Fibroblast of the conjunctiva (primary cell): ENCODE data around the gene RHOJ.

ENCODE experiments used
- DNase-seq: peaks from one replicate; pipeline ENCODE4 v3.0.0-alpha.2; 2010; ENCODE audit warnings: low read depth

Gene RHOJ

GRCh38 chr14:63205866-63206265, 1.6 kb downstream of the RHOJ start:
- DNase-seq: no peak

DNA sequence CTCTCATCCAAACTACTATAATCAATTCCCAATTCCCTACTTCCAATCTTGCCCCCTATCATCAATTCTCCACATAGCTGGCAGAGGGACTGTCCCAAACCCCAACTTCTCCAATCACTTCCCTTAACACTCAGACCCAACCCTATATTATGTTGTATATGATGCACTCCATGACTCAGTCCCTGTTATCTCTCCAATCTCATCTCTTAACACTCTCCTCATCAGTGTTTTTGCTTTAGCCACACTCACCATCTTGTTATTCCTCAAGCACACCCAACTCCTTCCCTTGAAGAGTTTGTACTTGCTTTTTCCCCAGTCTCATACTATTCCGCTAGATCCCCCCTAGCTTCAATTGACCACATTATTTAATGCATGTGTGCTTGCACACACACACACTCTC, 4.9 kb downstream of the RHOJ start:
- DNase-seq: no peak

DNA sequence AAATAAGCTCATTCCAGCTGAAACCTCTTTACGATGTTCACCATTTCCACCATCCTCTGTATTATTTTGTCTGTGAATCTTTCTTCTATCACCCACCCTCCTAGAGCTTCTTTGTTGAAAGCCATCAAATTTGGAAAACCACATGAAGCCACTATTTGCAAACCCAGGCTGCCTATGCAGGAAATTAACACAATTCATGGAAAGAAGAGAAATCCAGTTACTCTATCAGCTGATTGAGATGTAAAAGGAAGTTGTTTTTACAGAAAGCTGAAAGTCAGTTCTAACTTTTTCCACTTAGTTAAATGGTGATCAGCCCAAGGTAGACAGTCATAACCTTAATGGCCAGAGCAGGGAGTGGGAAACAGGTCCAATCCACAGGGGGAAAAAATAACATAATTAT, 6.6 kb downstream of the RHOJ start:
- no peak for DNase-seq

DNA sequence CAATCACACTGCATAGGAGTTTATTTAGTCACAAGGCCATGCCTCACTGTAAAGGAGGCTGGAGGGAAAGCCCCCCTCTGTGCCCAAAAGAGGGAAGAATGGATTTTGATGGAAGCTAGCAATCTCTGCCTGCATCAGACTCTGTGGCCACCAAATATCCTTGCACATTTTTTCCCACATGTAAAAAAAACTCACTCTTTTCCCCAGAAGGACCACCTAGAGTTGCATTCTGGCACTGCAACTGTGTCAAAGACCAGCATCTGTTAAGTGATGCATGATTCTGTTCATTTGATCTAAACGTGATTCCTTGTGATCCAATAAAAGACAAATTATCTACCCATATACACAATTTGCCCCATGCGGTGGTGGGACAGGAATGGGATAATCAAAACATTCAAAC, 8.0 kb downstream of the RHOJ start:
- DNase-seq: no peak

- DNase-seq: no peak
Observed at GRCh38 chr14:63212776-63213500, 8.7 kb downstream of the RHOJ start.

DNA sequence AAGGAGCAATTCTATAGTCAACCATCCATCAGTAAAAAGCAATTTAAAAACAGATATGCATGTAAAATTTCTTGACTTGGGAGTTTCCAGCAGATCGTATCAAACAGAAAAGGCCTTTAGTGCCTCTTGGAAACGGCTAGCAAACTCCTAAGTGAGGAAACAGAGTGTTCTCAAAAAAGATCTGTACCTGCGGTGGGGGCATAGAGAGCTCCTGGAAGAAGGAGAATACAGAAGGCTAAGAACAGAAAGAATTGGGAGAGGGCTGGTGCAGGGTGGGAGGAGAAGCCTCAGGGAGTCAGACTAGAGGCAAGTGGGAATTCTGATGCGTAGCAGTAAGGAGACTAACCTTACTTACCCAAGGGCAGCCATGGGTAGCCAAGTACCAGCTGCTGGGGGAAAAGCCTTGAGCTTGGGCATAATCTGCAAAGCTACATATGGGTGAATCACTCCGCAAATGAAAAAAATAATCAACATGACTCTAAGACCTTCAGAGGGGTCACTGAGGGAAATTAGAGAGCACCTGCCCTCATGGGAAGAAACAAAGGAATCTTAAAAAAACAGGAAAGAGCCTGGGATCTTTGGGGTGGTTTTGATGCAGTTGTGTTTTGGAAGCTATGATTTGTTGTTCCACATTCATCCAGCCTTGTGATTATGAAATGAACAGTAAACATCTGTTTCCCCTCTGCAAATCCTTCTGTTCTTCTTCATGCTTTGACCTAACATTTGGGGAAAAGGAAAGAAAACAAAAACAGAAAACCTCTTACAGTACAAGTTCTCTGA, 10.4 kb downstream of the RHOJ start:
- no peak for DNase-seq

GRCh38 chr14:63220526-63220925, 16.3 kb downstream of the RHOJ start:
- no peak for DNase-seq

- DNase-seq: no peak
Observed at GRCh38 chr14:63223596-63223995, 19.4 kb downstream of the RHOJ start.

- no peak for DNase-seq
Observed at GRCh38 chr14:63224196-63224595, 20.0 kb downstream of the RHOJ start.

- DNase-seq: no peak
Observed at GRCh38 chr14:63228217-63228616, 24.0 kb downstream of the RHOJ start.

- no peak for DNase-seq
Observed at GRCh38 chr14:63229330-63230059, 25.3 kb downstream of the RHOJ start.

DNA sequence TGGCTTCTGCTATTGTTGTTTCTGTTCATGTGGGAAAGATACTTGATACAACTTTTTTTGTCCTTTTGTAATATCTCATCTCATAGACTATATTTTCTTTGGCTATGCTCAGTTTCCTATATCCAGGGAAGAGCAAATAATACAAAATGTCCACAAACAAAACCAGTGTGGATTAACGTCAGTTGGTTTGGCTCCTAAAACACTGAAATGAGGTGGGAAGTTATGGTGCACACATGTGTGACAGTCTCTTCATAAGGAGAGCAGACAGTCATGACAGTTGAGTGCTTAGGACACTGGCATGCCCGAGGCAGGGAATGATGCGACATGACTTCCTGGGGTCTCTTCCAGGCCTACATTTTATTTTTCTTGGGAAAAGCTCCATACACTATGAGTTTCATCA, 27.5 kb downstream of the RHOJ start:
- no peak for DNase-seq

DNA sequence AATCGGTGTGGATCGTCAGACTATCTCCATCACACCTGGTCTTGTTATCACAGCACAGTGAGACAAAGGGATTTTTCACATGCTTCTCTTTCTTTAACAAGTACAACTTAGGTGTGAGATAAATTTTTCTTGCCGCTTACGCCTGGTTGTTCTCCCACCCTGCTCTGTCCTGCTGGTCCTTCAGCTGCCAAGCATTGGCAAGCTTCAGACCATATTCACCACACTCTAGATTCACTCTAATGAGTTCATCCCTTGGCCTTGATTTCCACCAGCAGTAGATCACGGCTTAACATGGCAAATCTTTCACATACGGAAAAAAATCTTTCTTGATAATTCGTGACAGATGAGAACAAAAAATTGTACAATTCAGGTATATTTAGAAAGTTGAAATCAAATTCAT, 33.5 kb downstream of the RHOJ start:
- DNase-seq: no peak

- DNase-seq: no peak
Observed at GRCh38 chr14:63240221-63240620, 36.0 kb downstream of the RHOJ start.

DNA sequence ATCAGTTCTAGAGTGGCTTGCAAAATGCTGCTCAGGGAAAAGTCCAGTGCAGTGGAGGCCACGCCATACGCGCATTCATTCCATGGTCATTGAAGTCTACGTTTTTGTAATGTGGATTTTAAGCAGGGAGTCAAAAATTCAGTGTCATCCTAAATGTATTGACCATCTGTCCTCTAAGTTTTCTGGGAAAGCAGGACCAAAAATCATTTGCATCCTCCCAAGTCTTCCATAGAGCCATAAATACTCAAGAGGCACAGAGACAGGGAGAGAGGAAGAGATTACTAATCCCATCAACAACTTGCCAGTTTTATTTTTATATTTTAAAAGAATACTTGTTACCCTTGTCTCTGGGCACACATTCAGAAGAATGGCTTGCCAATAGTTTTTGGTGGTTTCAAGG, 36.9 kb downstream of the RHOJ start:
- DNase-seq: no peak

GRCh38 chr14:63243646-63244045, 39.4 kb downstream of the RHOJ start:
- no peak for DNase-seq

GRCh38 chr14:63245893-63246292, 41.6 kb downstream of the RHOJ start:
- DNase-seq: no peak

DNA sequence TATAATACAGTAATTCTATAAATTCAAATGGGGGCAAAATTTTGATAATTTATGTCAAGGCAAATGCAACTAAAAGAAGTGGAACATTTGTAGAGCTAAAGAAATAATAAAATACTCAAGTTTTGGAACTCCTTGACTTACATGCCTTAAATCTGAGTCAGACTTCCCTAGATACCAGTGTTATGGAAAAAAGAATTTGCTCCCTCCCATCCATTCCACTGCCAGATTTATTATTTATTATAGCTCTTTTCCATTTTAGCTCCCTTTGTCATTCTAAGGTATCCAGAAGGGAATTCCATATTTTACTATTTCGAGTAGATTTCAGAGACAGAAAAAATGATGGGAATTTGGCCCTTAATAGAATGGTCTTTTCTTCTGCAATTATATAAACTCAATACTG, 44.0 kb downstream of the RHOJ start:
- no peak for DNase-seq

DNA sequence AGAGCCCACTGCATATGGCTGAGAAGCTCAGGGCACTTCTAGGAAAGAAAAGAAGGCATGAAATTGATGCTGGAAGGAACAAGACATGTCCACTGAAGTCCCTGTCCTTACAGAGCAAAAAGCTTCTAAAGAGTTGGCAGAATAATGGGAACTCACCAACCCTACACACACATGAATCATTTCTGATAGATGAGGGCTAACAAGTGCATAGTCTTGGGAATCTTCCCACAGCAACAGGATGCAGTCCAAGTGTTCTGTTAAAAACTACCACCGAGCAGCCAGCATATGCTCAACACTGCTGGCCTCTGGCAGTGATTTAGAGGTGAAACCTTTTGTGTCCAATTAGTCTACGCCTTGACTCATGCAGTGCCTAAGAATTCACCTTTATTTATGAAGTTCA, 44.8 kb downstream of the RHOJ start:
- no peak for DNase-seq

- no peak for DNase-seq
Observed at GRCh38 chr14:63257299-63257698, 53.1 kb downstream of the RHOJ start.

GRCh38 chr14:63262446-63262845, 58.2 kb downstream of the RHOJ start:
- no peak for DNase-seq

GRCh38 chr14:63266106-63266505, 61.9 kb downstream of the RHOJ start:
- DNase-seq: no peak

GRCh38 chr14:63267171-63267570, 62.9 kb downstream of the RHOJ start:
- no peak for DNase-seq
